Measurements from ENCODE around the gene EFCAB7. TPM values are rescaled to one million over a fixed set of nuclear protein-coding genes. Genes with fewer than 3 reads are reported as not detected.
A peak's percentile ranks its signal among the peaks of the same experiment; 100 is the strongest.

Gene EFCAB7
- total RNA-seq, 2 experiments from 2014 or later: 8.5 to 9.1 TPM

DNA sequence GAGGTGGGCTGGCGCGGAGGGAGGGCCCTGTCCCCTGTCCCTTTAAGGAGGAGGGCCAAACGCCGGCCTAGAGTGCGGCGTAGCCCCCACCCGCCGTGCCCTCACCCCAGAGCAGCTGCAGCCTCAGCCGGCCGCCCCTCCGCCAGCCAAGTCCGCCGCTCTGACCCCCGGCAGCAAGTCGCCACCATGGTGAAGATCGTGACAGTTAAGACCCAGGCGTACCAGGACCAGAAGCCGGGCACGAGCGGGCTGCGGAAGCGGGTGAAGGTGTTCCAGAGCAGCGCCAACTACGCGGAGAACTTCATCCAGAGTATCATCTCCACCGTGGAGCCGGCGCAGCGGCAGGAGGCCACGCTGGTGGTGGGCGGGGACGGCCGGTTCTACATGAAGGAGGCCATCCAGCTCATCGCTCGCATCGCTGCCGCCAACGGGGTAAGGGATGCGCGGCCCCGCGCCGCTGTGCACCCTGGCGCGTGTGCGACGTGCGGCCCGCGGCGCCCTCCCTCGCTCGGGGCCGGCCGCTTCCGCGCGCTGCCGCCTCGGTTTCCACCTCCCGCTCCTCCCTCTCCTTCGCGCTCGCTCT is 70.1 kb downstream of the EFCAB7 start, which contains the start of gene PGM1:
Gene PGM1, plus strand, starts transcription at position 109 of the 583 bp plus-strand sequence. Its CDS starts 78 bp downstream, at position 187.
- Mint-ChIP-seq H3K27me3 (no peaks in the 10 kb centered on the region), H3K4me1 (peaks cover 27% of the 10 kb centered on the region), H3K27ac (peak within 1 kb of the TSS; percentile 96), H3K36me3 (ENCODE audit: low read depth) (peaks cover 15% of the 10 kb centered on the region), H3K4me3 (peak within 1 kb of the TSS; percentile 97), H3K9me3 (ENCODE audit: low read depth) (peaks cover 2% of the 10 kb centered on the region)
- ChIA-PET POLR2A (no interaction called here), CTCF (interaction anchor here (0.7 to 1.5 kb wide), 4 partner anchors 15 to 653 kb away, joined by 3 to 9 read pairs (median 3); no protein-coding TSS in a partner anchor)
- peak; percentile 85 for ATAC-seq
- intact Hi-C loops (cut with DNase I, micrococcal nuclease): loop anchor here (1.0 to 10.0 kb wide), 7 partner anchors 70 to 1829 kb away; partner anchors contain the start of genes AK4 (in 1 of the 2), ALG6 (in 1 of the 2), EFCAB7 (in 1 of the 2) and ITGB3BP (in 1 of the 2)
- peak; percentile 89 for DNase-seq

GRCh38 chr1:63593886-63594605 is 70.7 kb downstream of the EFCAB7 start:
- POLR2A ChIA-PET: interaction anchor here (0.6 kb wide), 1 partner anchor 653 kb away, joined by 3 read pairs; no protein-coding TSS in a partner anchor
- intact Hi-C loops (cut with DNase I, micrococcal nuclease): loop anchor here (1.0 to 10.0 kb wide), 10 partner anchors 71 to 1828 kb away; partner anchors contain the start of genes EFCAB7 (in 2 of the 2), ITGB3BP (in 2 of the 2), AK4 (in 1 of the 2) and ALG6 (in 1 of the 2)
- DNase-seq: peak; percentile 85
- Mint-ChIP-seq H3K27ac (peak overlapping the region; percentile 96), H3K4me1 (peaks cover 24% of the 10 kb centered on the region), H3K36me3 (ENCODE audit: low read depth) (peaks cover 15% of the 10 kb centered on the region), H3K9me3 (ENCODE audit: low read depth) (peaks cover 2% of the 10 kb centered on the region), H3K4me3 (peak overlapping the region; percentile 97), H3K27me3 (no peaks in the 10 kb centered on the region)
- ATAC-seq: peak; percentile 64
- CTCF ChIA-PET: interaction anchor here (1.5 kb wide), 1 partner anchor 18 kb away, joined by 9 read pairs; no protein-coding TSS in a partner anchor

DNA sequence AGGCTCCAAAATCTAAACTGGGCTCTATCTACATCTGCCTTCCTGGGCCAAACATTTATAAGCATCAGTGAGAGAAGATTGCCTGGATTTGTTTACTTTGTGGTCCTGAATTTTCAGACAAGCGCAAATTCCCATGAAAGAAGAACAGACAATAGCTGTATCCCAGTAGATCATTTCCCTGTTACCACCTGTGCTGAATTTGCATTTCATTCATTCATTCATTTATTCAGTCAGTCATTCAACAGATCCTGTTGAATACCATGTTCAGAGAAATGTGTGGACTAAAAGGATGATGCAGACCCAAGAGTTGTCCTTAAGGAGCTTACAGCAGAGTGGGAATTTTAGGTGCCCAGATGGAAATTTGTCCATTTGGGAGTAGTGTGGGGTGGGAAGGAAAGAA is 72.1 kb downstream of the EFCAB7 start:
- DNase-seq (no peak), ATAC-seq (no peak)
- CTCF ChIA-PET: interaction anchor here (1.0 kb wide), 1 partner anchor 11 kb away, joined by 4 read pairs; no protein-coding TSS in a partner anchor
- Mint-ChIP-seq H3K27ac (no peak overlapping the region), H3K4me3 (peak overlapping the region; percentile 29), H3K9me3 (ENCODE audit: low read depth) (peaks cover 2% of the 10 kb centered on the region), H3K4me1 (peaks cover 24% of the 10 kb centered on the region), H3K36me3 (ENCODE audit: low read depth) (peaks cover 18% of the 10 kb centered on the region), H3K27me3 (no peaks in the 10 kb centered on the region)
- POLR2A ChIA-PET: no interaction called here
- intact Hi-C loops (cut with DNase I, micrococcal nuclease): loop anchor here (2.0 to 10.0 kb wide), 5 partner anchors 73 to 1469 kb away; partner anchors contain the start of genes ATG4C (in 1 of the 2), EFCAB7 (in 1 of the 2), ITGB3BP (in 1 of the 2) and JAK1 (in 1 of the 2)

DNA sequence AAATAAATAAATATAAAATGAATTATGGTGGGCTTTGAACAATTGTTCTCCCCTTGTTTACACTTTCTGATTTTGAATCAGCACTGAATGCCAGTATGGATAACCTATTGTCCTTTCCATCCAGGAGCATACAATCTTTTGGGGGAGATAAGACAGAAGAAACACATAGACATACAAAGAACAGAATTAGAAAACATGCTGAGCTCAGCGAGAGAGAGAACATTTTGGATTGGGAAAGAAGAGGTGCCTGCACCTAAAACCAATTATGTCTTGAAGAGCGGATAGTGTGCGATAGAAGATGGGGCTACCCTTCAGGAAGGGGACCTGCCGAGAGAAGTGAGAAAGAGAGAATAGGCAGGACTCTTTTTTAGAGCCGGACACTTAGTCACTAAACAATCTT is 76.5 kb downstream of the EFCAB7 start:
- ChIA-PET CTCF (no interaction called here), POLR2A (no interaction called here)
- Mint-ChIP-seq H3K4me3 (no peak overlapping the region), H3K4me1 (peaks cover 11% of the 10 kb centered on the region), H3K36me3 (ENCODE audit: low read depth) (peaks cover 12% of the 10 kb centered on the region), H3K27ac (no peak overlapping the region), H3K9me3 (ENCODE audit: low read depth) (peaks cover 2% of the 10 kb centered on the region), H3K27me3 (no peaks in the 10 kb centered on the region)
- DNase-seq: no peak
- intact Hi-C loops (cut with DNase I, micrococcal nuclease): loop anchor here (10.0 kb wide), 3 partner anchors 1165 to 1465 kb away; partner anchors contain the start of genes JAK1 (in 1 of the 2) and USP1 (in 1 of the 2)
- no peak for ATAC-seq

GRCh38 chr1:63600248-63600647 is 76.9 kb downstream of the EFCAB7 start:
- Mint-ChIP-seq H3K4me3 (no peak overlapping the region), H3K27ac (no peak overlapping the region), H3K36me3 (ENCODE audit: low read depth) (peaks cover 12% of the 10 kb centered on the region), H3K9me3 (ENCODE audit: low read depth) (peaks cover 2% of the 10 kb centered on the region), H3K4me1 (peaks cover 11% of the 10 kb centered on the region), H3K27me3 (no peaks in the 10 kb centered on the region)
- ATAC-seq (no peak), DNase-seq (no peak)
- intact Hi-C loops (cut with DNase I, micrococcal nuclease): no loop called here
- ChIA-PET CTCF (no interaction called here), POLR2A (no interaction called here)

DNA sequence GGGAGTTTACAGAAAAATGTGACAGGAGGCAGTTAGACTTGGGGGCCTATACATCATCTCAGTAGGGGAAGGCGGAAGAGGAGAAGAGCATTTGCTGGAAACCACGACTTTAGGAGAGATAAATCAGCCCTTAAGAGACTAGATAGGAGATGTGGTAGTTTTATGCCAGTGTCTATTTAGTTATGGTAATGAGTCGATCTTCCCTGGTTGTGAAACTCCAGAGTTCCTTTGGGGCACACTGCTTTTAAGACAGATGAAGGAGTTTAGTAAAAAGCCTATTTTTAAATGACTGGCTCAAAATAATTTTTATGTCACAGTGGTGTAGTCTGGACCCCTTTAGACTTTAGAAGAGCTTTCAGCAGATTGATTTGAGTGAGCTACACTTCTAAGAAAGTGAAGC is 77.7 kb downstream of the EFCAB7 start:
- H3K27ac Mint-ChIP-seq: no peak overlapping the region
- H3K4me1 Mint-ChIP-seq: peaks cover 5% of the 10 kb centered on the region
- DNase-seq (no peak), ATAC-seq (no peak)
- POLR2A ChIA-PET: no interaction called here
- CTCF ChIA-PET: no interaction called here
- H3K9me3 Mint-ChIP-seq (ENCODE audit: low read depth): no peaks in the 10 kb centered on the region
- peaks cover 9% of the 10 kb centered on the region for H3K36me3 Mint-ChIP-seq (ENCODE audit: low read depth)
- H3K27me3 Mint-ChIP-seq: no peaks in the 10 kb centered on the region
- no peak overlapping the region for H3K4me3 Mint-ChIP-seq
- intact Hi-C loops (cut with DNase I, micrococcal nuclease): no loop called here

DNA sequence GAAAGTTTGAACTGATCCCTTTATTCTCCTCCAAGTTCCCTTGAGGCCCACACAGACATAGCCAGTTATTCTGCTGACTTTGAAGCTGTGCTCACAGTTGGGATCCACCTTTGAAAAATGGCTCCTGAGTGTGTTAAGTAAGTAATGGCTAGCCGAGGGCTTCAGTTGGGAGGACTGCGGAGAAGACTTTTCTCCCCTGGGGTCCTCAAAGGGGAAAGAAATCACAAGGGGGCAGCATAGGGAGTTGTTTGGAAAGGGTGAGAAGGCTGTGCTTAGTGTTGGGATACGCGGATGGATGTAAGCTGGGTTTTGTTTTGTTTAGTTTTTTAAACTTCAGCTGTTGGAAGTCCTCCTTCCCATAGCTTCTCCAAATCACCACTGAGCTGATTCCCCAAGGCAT is 78.1 kb downstream of the EFCAB7 start:
- POLR2A ChIA-PET: no interaction called here
- intact Hi-C loops (cut with DNase I, micrococcal nuclease): no loop called here
- DNase-seq (no peak), ATAC-seq (no peak)
- H3K4me3 Mint-ChIP-seq: no peak overlapping the region
- peaks cover 4% of the 10 kb centered on the region for H3K4me1 Mint-ChIP-seq
- no peaks in the 10 kb centered on the region for H3K27me3 Mint-ChIP-seq
- CTCF ChIA-PET: no interaction called here
- H3K36me3 Mint-ChIP-seq (ENCODE audit: low read depth): peaks cover 8% of the 10 kb centered on the region
- H3K9me3 Mint-ChIP-seq (ENCODE audit: low read depth): no peaks in the 10 kb centered on the region
- H3K27ac Mint-ChIP-seq: no peak overlapping the region

GRCh38 chr1:63601912-63602311 is 78.6 kb downstream of the EFCAB7 start:
- ChIA-PET POLR2A (no interaction called here), CTCF (no interaction called here)
- intact Hi-C loops (cut with DNase I, micrococcal nuclease): no loop called here
- Mint-ChIP-seq H3K9me3 (ENCODE audit: low read depth) (no peaks in the 10 kb centered on the region), H3K4me3 (no peak overlapping the region), H3K27ac (no peak overlapping the region), H3K4me1 (peaks cover 3% of the 10 kb centered on the region), H3K36me3 (ENCODE audit: low read depth) (peaks cover 7% of the 10 kb centered on the region), H3K27me3 (no peaks in the 10 kb centered on the region)
- ATAC-seq (no peak), DNase-seq (no peak)

GRCh38 chr1:63602629-63603028 is 79.3 kb downstream of the EFCAB7 start:
- H3K4me1 Mint-ChIP-seq: peaks cover 3% of the 10 kb centered on the region
- ChIA-PET CTCF (no interaction called here), POLR2A (no interaction called here)
- DNase-seq (no peak), ATAC-seq (no peak)
- intact Hi-C loops (cut with DNase I, micrococcal nuclease): no loop called here
- no peaks in the 10 kb centered on the region for H3K27me3 Mint-ChIP-seq
- no peak overlapping the region for H3K27ac Mint-ChIP-seq
- H3K9me3 Mint-ChIP-seq (ENCODE audit: low read depth): no peaks in the 10 kb centered on the region
- peaks cover 7% of the 10 kb centered on the region for H3K36me3 Mint-ChIP-seq (ENCODE audit: low read depth)
- no peak overlapping the region for H3K4me3 Mint-ChIP-seq

- intact Hi-C loops (cut with DNase I, micrococcal nuclease): no loop called here
- H3K9me3 Mint-ChIP-seq (ENCODE audit: low read depth): no peaks in the 10 kb centered on the region
- H3K4me1 Mint-ChIP-seq: peaks cover 3% of the 10 kb centered on the region
- peaks cover 7% of the 10 kb centered on the region for H3K36me3 Mint-ChIP-seq (ENCODE audit: low read depth)
- H3K4me3 Mint-ChIP-seq: no peak overlapping the region
- ChIA-PET CTCF (no interaction called here), POLR2A (no interaction called here)
- DNase-seq (no peak), ATAC-seq (no peak)
- H3K27ac Mint-ChIP-seq: no peak overlapping the region
- H3K27me3 Mint-ChIP-seq: no peaks in the 10 kb centered on the region
Observed at GRCh38 chr1:63603810-63604209, 80.5 kb downstream of the EFCAB7 start.

- Mint-ChIP-seq H3K27me3 (no peaks in the 10 kb centered on the region), H3K4me1 (peaks cover 6% of the 10 kb centered on the region), H3K9me3 (ENCODE audit: low read depth) (no peaks in the 10 kb centered on the region), H3K36me3 (ENCODE audit: low read depth) (peaks cover 3% of the 10 kb centered on the region), H3K27ac (no peak overlapping the region), H3K4me3 (no peak overlapping the region)
- intact Hi-C loops (cut with DNase I, micrococcal nuclease): no loop called here
- POLR2A ChIA-PET: no interaction called here
- ATAC-seq (no peak), DNase-seq (no peak)
- CTCF ChIA-PET: no interaction called here
Observed at GRCh38 chr1:63607322-63607721, 84.0 kb downstream of the EFCAB7 start.

All from activated CD4-positive, alpha-beta T cell treated with anti-CD3 and anti-CD28 coated beads for 36 hours (primary cell).